Activated CD8-positive, alpha-beta memory T cell treated with anti-CD3 and anti-CD28 coated beads, Interleukin-2, amount 50 U/mL, for 4 hours (primary cell): ENCODE measurements around the gene MITF.
"Not testable (repeated sequence)": the region's sequence is repeated elsewhere in the genome, so short reads cannot be mapped to it uniquely, and the experiment has no call there.

Experiments
- DNase-seq: peaks from one replicate; pipeline ENCODE4 v3.0.0-alpha.2; 2020

The MITF gene

GRCh38 chr3:69879051-69879450 is 139.8 kb downstream of the MITF start:
- DNase-seq: no peak

- DNase-seq: no peak
Observed at GRCh38 chr3:69880069-69880640, 140.9 kb downstream of the MITF start.

GRCh38 chr3:69881051-69881450 is 141.8 kb downstream of the MITF start:
- no peak for DNase-seq

DNA sequence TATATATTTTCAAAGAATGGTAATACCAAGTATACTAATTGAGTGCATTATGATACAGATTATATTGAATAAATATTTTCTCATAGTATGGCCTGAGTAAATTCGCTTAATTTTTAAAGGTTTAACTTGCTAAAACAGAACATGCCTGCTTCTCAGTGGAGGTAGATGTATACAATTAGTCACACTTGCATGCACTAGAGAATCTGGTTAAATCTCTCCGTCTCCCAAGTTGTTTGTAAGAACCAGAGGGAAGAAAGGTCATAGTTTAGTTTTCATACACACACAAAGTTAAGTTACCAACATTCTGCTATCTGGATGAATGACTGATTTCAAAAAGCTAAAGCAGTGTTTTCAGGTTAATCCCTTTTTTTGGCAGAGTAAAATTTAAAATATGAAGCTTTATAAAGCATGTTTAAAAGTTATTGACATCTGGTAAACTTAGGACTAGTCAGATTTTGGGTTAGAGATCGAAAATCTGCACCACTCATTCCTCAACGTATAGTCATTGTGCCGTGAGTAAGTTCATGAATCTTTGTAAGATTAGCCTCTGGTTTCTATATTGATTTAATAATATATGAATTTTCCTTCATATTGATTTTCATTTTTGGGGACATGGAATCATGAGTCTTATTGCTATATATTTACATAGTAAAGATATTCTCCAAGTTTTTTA is 142.6 kb downstream of the MITF start:
- no peak for DNase-seq

- no peak for DNase-seq
Observed at GRCh38 chr3:69882560-69882959, 143.3 kb downstream of the MITF start.

- no peak for DNase-seq
Observed at GRCh38 chr3:69888040-69888942, 149.0 kb downstream of the MITF start.

GRCh38 chr3:69888943-69889315 is 149.7 kb downstream of the MITF start:
- no peak for DNase-seq

- DNase-seq: no peak
Observed at GRCh38 chr3:69890084-69890483, 150.8 kb downstream of the MITF start.

DNA sequence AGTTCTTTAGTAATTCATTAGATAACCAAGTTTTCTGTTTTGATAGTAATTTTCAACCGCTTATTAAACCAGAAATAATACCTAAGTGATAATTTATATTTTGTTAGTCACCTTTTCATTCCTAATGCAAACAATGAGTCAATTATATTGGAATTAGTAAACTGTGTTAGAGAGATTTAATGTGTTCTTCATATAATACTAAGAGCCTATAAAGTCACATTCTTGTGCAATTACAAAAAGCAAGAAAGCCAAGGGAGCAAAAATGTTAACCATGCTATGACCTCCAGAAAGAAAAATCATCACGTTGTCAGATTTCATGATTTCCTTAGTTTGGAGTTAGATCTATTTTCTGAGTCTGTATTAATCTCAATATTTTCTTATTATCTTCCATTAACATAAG is 151.4 kb downstream of the MITF start:
- no peak for DNase-seq

DNA sequence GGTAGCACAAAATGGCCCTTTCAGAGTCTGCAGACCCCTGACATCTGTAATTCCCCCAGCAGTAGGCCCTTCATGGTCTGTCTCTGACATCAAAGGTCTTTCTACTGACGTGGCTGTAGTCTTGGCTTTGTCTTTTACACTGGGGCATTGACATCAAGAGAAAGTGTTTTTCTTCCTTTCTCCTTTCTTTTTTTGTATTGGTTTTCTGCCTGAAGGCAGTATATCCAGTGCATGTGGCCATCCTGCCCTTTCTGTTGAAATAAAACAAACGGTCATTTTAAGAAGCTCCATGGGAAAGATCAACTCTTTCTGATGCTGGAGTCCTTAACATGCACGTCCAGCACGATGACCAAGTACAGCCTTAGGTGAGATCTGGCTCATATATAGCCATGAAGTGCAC is 153.4 kb downstream of the MITF start:
- no peak for DNase-seq

DNA sequence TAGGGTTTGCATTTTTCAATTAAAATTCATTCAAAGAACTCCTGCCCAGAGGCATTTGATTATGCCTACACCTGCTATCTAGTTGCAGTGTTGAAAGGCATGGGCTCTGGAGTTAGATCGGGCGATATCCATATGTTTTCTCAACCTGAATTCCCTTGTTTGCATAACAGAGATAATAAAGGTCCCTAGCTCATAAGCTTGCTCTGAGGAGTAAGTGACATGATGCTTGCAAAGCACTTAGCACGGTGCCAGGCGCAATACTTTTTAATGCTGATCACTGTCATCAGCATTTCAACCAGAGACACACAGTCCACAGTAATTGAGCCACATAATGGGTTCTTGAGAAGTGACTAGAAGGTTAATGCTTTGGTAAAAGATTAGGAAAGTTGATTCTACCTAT is 154.0 kb downstream of the MITF start:
- DNase-seq: no peak

GRCh38 chr3:69896095-69896494 is 156.8 kb downstream of the MITF start:
- DNase-seq: no peak

DNA sequence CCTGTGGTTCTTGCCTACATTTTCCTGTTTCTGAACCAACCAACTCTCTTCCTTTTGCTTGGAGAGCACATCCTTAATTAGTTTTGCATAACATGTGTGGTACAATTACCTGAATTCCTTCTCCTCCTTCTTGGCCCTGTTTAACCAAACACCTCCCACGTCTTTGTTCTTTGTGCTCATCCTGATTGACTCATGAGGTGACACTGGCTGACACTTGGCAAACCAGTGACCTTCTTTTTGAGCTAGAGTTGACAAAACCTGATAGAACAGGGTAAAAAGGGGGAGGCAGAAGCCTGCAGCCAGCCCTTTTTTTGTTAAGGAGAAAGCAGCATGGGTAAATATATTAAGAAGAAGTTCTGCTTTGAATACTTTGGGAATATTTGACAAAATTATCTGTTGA is 161.1 kb downstream of the MITF start:
- no peak for DNase-seq

GRCh38 chr3:69901802-69902201 is 162.5 kb downstream of the MITF start:
- no peak for DNase-seq

GRCh38 chr3:69902386-69902785 is 163.1 kb downstream of the MITF start:
- DNase-seq: no peak

GRCh38 chr3:69906351-69906966 is 167.2 kb downstream of the MITF start:
- DNase-seq: no peak

DNA sequence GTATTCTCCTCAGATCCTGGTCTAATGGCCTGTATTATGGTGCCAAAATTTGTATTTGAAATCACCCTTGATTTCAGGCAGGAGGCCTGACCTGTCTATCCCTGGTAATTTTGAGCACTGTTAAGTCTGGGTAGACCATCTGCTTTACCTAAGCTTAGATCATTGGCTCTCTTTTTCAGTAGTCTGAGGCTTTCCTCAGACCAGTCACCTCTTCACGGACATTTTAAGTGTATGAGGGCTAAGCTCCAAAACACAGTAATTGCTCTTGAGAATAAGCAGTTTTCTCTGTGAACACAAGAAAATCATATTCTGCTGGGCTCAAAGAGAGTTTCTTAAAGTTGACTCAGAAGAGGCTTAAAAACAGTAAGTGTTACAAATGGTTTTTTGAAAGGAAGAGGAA is 168.3 kb downstream of the MITF start:
- no peak for DNase-seq

- not testable (repeated sequence) for DNase-seq
Observed at GRCh38 chr3:69909859-69910258, 170.6 kb downstream of the MITF start.

GRCh38 chr3:69913422-69913821 is 174.2 kb downstream of the MITF start:
- no peak for DNase-seq

DNA sequence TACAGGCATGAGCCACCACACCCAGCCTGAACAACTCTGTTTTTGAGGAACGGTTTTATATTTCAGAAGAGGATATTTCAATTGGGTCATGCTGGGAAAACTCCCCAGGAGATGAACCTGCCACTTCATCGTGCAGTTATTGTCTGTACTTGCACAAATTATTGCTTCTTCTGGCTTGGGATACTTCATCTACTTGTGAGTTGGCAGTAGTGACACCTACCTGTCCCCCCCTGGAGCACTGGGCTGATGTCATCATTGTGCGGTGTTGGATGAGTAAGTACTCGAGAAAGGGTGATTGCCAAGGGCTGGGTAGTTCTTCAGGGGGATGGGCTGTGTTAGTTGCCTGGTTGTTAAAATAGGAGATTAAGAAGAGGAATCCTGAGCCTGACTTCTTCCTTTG is 175.1 kb downstream of the MITF start:
- DNase-seq: no peak

GRCh38 chr3:69915726-69916125 is 176.5 kb downstream of the MITF start:
- no peak for DNase-seq

- not testable (repeated sequence) for DNase-seq
Observed at GRCh38 chr3:69920009-69920408, 180.7 kb downstream of the MITF start.

DNA sequence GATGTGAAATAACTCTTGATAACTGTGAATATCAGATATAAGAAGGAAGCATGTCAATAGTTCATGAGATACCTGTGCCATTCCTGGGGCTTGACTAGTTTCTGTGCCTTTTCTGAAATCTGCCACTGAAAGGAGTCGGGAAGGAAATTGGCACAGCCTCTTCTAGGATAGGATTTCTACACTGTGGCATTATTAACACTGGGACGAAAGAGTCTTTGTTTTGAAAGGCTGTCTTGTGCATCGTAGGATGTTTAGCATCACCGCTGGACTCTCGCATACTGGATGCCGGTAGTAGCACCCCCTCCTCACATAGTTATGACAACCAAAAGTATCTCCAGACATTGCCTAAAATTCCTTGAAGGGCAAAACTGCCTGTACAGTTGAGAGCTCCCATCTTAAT is 182.4 kb downstream of the MITF start:
- no peak for DNase-seq

- DNase-seq: no peak
Observed at GRCh38 chr3:69922521-69923000, 183.3 kb downstream of the MITF start.
